HEK293T (cell line): ENCODE data around the gene TMEM196.

Experiments used
- CTCF ChIA-PET: fragments of 350-600 bp; formaldehyde crosslinking; extraction: SDS; loops from one replicate; lab custom pipeline; 2021; ENCODE audit warnings: antibody characterized with exemption, inconsistent platforms; lab: Yijun Ruan, JAX
- POLR2A ChIA-PET: fragments of 350-600 bp; formaldehyde crosslinking; extraction: SDS; loops from one replicate; lab custom pipeline; 2020; ENCODE audit warnings: antibody characterized with exemption, inconsistent platforms; lab: Yijun Ruan, JAX
- DNase-seq: peaks from one replicate; pipeline ENCODE4 v3.0.0; 2012; ENCODE audit warnings: mixed read lengths; ENCODE audit errors: extremely low spot score
- ARNT ChIP-seq: fragments of 450-650 bp; IDR thresholded peaks from 2 replicates; pipeline ENCODE4 v1.6.1; 2017; ENCODE audit warnings: mild to moderate bottlenecking
- BHLHE40 ChIP-seq: fragments of 450-650 bp; IDR thresholded peaks from 2 replicates; pipeline ENCODE4 v1.6.1; 2016; ENCODE audit warnings: mild to moderate bottlenecking, moderate library complexity, borderline replicate concordance
- CTBP1 ChIP-seq: fragments of 450-650 bp; IDR thresholded peaks from 2 replicates; pipeline ENCODE4 v1.6.1; 2016; ENCODE audit warnings: borderline replicate concordance
- ELF4 ChIP-seq: fragments of 450-650 bp; IDR thresholded peaks from 2 replicates; pipeline ENCODE4 v1.6.1; 2017; ENCODE audit warnings: antibody characterized with exemption
- FOXA1 ChIP-seq: fragments of 450-650 bp; IDR thresholded peaks from 2 replicates; pipeline ENCODE4 v1.6.1; 2016; ENCODE audit warnings: mild to moderate bottlenecking
- FOXK2 ChIP-seq: fragments of 450-650 bp; IDR thresholded peaks from 2 replicates; pipeline ENCODE4 v1.6.1; 2016; ENCODE audit warnings: mild to moderate bottlenecking
- FOXM1 ChIP-seq: fragments of 450-650 bp; IDR thresholded peaks from 2 replicates; pipeline ENCODE4 v1.6.1; 2017; ENCODE audit warnings: mild to moderate bottlenecking, borderline replicate concordance
- HDGF ChIP-seq: fragments of 450-650 bp; IDR thresholded peaks from 2 replicates; pipeline ENCODE4 v1.6.1; 2017; ENCODE audit warnings: antibody characterized with exemption, borderline replicate concordance
- L3MBTL2 ChIP-seq: fragments of 450-650 bp; conservative IDR thresholded peaks from 2 replicates; pipeline ENCODE4 v1.6.1; 2016; ENCODE audit warnings: mild to moderate bottlenecking
- LEF1 ChIP-seq: fragments of 450-650 bp; IDR thresholded peaks from 2 replicates; pipeline ENCODE4 v1.6.1; 2017; ENCODE audit warnings: mild to moderate bottlenecking, borderline replicate concordance
- NFRKB ChIP-seq: fragments of 450-650 bp; IDR thresholded peaks from 2 replicates; pipeline ENCODE4 v1.6.1; 2016; ENCODE audit warnings: mild to moderate bottlenecking, moderate library complexity
- SP1 ChIP-seq: fragments of 450-650 bp; IDR thresholded peaks from 2 replicates; pipeline ENCODE4 v1.6.1; 2017
- SUZ12 ChIP-seq: fragments of 450-650 bp; IDR thresholded peaks from 2 replicates; pipeline ENCODE4 v1.6.1; 2016; ENCODE audit warnings: mild to moderate bottlenecking
- TARDBP ChIP-seq: fragments of 450-650 bp; IDR thresholded peaks from 2 replicates; pipeline ENCODE4 v1.6.1; 2016
- ZNF384 ChIP-seq: fragments of 450-650 bp; IDR thresholded peaks from 2 replicates; pipeline ENCODE4 v1.6.1; 2016
- TF ChIP-seq, protein P1 (sequence below): fragments of 450-650 bp; IDR thresholded peaks from 2 replicates; pipeline ENCODE4 v1.6.1; 2016

TMEM196 gene

DNA sequence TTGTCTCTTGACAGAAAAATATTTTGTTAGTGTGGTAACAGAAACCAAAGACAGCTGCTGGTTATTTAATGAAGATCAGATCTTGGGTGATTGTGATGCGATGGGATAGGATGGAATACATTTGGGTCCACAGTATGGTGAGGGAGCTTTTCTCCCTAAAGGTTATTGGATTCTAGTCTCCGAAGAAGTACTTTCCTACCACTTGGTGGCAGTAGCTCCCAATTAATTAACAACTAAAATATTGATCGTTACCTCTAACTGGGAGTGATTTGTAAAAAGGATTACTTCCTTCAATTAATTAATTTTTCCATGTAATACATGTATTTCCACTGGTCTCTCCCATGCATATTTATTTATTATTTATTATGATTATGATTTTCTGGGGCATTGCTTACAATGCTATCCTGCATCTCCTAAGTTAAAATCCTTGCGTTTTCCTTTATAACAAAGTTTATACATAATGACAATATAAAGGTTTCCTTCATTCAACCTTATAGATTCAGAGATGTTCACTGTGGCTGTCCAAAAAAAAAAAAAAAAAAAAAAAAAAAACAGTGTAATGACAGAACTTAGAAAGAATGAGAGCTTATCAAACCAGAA, 25.6 kb downstream of the TMEM196 start:
- no peak for TF ChIP-seq ZNF384
- no peak for TF ChIP-seq FOXA1
- no peak for TF ChIP-seq LEF1
- no peak for TF ChIP-seq L3MBTL2
- no peak for TF ChIP-seq ARNT
- TF ChIP-seq NFRKB, result no peak
- TF ChIP-seq FOXK2, result no peak
- TF ChIP-seq HDGF, result no peak
- no peak for TF ChIP-seq BHLHE40
- no peak for TF ChIP-seq TARDBP
- no peak for TF ChIP-seq CTBP1
- TF ChIP-seq SP1, result no peak
- no peak for TF ChIP-seq SUZ12
- TF ChIP-seq ELF4, result no peak
- TF ChIP-seq, protein P1, sequence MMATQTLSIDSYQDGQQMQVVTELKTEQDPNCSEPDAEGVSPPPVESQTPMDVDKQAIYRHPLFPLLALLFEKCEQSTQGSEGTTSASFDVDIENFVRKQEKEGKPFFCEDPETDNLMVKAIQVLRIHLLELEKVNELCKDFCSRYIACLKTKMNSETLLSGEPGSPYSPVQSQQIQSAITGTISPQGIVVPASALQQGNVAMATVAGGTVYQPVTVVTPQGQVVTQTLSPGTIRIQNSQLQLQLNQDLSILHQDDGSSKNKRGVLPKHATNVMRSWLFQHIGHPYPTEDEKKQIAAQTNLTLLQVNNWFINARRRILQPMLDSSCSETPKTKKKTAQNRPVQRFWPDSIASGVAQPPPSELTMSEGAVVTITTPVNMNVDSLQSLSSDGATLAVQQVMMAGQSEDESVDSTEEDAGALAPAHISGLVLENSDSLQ, result no peak
- TF ChIP-seq FOXM1, result no peak
- DNase-seq, result peak; percentile 39
- ChIA-PET CTCF (interaction anchor here (0.6 to 2.0 kb wide), 8 partner anchors 34 to 853 kb away, joined by 3 to 17 read pairs (median 4); no protein-coding TSS in a partner anchor), POLR2A (no interaction called here)

DNA sequence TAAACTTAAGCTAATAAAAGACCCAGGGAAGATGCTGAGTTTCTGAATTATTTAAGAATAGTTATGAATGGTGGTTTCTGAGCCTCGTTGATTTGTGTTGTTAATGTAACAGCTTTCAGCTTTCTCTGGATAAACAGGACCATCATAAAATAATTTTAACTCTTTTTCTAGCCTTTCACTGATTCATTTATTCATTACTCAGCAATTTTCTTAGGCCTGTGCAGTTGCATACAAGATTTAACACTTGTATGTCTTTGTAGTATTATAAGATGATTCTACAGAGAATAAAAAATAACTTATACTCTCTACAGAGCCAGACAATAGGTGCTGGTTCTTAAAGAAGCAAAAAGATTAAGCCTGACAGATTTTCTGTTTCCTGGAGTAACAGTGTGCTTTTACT, 29.3 kb downstream of the TMEM196 start:
- ChIA-PET POLR2A (no interaction called here), CTCF (no interaction called here)
- no peak for TF ChIP-seq ARNT
- TF ChIP-seq FOXK2, result no peak
- TF ChIP-seq TARDBP, result no peak
- TF ChIP-seq ELF4, result no peak
- no peak for TF ChIP-seq BHLHE40
- TF ChIP-seq LEF1, result no peak
- DNase-seq, result no peak

DNA sequence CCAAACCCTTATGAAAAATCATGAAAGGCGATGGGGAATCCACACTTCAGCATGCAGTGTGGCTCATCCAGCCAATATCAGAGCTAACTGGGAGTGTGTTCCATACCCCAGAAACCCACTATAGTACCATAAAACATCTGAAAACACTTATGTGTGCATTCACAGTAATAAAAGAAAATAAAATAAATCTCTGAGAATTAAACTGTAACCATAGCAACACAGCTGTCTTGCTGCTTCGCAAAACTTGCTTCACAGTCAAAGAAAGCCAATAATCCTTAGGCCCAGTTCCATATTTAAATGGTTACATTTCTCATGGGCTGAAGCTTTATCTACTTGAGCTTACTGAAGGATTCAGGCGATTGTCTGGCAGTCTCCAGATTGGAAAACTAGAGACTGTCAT, 44.7 kb downstream of the TMEM196 start:
- ChIA-PET POLR2A (interaction anchor here (1.6 kb wide), 1 partner anchor 20 kb away, joined by 5 read pairs; the partner anchor contains the start of gene POLR1F), CTCF (no interaction called here)
- TF ChIP-seq FOXM1, result no peak
- no peak for TF ChIP-seq ZNF384
- TF ChIP-seq, protein P1, result no peak
- no peak for TF ChIP-seq BHLHE40
- no peak for TF ChIP-seq HDGF
- TF ChIP-seq ARNT, result no peak
- no peak for TF ChIP-seq FOXK2
- no peak for TF ChIP-seq SP1
- TF ChIP-seq CTBP1, result no peak
- no peak for TF ChIP-seq FOXA1
- DNase-seq, result no peak

DNA sequence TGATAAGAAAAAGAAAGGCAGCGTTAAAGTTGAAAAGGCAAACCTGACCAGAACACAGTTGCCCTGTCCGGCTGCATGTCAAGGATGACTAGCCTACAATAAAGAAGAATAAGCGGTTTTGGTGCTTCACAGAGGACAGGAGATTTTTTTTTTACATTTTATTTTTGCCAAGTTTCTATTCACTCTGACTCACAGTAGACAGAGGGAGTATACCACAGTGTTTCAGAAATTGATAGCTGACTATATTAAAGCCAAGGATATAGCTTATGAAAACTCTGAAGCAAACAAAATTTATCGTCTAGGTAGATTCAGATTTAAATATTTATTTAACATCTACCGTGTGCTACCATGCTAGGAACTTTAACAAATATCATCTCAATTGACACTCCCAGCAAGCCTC, 47.6 kb downstream of the TMEM196 start:
- TF ChIP-seq HDGF, result no peak
- ChIA-PET POLR2A (no interaction called here), CTCF (no interaction called here)
- DNase-seq, result no peak

DNA sequence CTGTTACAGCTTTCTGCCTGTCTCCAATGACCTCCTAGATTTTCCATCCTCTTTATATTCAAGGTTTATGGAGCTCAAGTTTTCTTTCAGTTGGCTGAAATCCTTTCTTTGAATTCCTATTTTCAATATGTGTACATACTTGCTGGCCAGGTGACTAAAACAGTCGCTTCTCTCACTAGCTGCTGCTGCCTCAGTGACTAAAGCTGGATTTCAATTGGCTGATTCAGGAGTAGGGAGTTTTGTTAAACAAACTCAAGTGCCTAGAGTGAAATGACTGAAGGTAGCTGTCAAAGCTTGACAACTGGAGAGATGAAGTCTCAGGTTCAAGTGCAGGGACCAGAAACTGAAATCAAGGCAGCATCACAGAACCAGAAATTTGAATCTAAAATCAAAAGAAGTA, 57.9 kb downstream of the TMEM196 start:
- no peak for DNase-seq
- CTCF ChIA-PET, result interaction anchor here (0.7 to 2.4 kb wide), 3 partner anchors 94 to 882 kb away, joined by 3 to 26 read pairs (median 6); no protein-coding TSS in a partner anchor
- POLR2A ChIA-PET, result no interaction called here

DNA sequence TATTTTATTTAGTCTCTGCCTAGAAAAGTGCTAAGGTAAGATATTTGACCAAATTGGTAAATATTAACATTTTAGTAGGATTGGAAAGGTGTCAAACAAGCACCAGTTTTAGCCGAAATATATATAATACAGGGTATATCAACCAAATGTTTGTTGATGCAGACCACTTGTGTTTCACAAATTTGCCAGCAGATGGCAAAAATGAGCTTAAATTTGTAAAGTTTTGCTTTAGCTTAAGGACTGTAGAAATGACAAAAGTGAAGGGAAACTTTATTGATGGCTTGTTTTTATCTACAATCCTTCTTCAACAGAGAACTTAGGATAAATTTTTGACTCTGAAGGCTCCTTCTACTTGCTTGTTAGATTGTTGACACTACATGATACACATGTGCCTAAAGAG, 59.7 kb downstream of the TMEM196 start:
- DNase-seq, result peak; percentile 7
- TF ChIP-seq ELF4 (no peak), ZNF384 (no peak), FOXK2 (no peak), LEF1 (no peak), FOXM1 (no peak), TARDBP (no peak), SUZ12 (no peak), SP1 (no peak), HDGF (no peak), CTBP1 (no peak), L3MBTL2 (no peak), NFRKB (no peak), FOXA1 (no peak), BHLHE40 (no peak), ARNT (no peak)
- TF ChIP-seq, protein P1, result no peak
- POLR2A ChIA-PET, result no interaction called here
- CTCF ChIA-PET, result interaction anchor here (0.6 to 2.4 kb wide), 10 partner anchors 32 to 1712 kb away, joined by 3 to 26 read pairs (median 5); partner anchors contain the start of gene TMEM196

More for the DNA sequence above, 57.9 kb downstream of the TMEM196 start:
- TF ChIP-seq ARNT, result no peak
- TF ChIP-seq SP1, result no peak
